Measurements from ENCODE around the gene NT5DC2.

DNA sequence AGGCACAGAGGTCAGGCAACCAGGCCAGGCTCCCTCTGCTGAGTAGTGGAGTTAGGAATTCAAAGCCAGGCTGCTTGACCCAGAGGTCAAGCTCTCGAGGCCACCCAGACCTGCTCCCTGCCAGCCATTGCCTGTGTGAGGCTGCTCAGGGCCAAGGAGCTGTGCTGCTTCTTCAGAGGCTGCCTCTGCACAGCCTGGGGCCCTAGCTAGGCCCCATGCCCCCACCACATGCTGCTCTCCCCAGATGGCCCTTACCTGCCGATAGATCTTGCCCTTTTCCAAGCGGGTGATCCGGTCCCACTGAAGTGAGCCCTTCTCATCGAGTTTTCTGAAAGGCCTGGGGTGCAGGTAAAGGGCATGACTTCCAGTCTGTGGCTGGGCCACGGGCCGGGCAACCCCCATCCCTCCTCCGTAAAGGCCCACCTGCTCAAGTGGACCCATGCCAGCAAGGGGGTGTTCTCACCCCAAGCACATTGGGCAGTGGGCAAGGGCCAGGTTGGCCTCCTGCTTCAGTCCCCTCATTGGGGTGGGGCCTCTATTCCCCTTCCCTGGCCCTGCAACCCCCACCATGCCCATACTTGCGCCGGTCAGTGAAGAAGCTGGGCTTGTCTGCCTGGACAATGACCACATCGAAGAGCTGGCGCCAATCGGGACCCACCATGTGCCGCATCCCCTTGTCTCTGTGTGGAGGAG, 6.5 kb downstream of the NT5DC2 start:
- TF ChIP-seq, protein P1, sequence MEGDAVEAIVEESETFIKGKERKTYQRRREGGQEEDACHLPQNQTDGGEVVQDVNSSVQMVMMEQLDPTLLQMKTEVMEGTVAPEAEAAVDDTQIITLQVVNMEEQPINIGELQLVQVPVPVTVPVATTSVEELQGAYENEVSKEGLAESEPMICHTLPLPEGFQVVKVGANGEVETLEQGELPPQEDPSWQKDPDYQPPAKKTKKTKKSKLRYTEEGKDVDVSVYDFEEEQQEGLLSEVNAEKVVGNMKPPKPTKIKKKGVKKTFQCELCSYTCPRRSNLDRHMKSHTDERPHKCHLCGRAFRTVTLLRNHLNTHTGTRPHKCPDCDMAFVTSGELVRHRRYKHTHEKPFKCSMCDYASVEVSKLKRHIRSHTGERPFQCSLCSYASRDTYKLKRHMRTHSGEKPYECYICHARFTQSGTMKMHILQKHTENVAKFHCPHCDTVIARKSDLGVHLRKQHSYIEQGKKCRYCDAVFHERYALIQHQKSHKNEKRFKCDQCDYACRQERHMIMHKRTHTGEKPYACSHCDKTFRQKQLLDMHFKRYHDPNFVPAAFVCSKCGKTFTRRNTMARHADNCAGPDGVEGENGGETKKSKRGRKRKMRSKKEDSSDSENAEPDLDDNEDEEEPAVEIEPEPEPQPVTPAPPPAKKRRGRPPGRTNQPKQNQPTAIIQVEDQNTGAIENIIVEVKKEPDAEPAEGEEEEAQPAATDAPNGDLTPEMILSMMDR (conservative IDR thresholded peaks at IDR 0.05; ENCODE audit: low read length) = no peak
- no peak for TF ChIP-seq EZH2phosphoT487 (IDR thresholded peaks at IDR 0.05; ENCODE audit: borderline replicate concordance, low read depth, low read length)

Measured in OCI-LY7 (cell line).